ENCODE data around the gene NPW. TPM values are rescaled to one million over a fixed set of nuclear protein-coding genes. Genes with fewer than 3 reads are reported as not detected.

Gene NPW
- total and polyA plus RNA-seq, 2 of the 8 experiments (the other 6 are each of a cell fraction or from before 2014, with no cell fraction given): 4.0 to 10.3 TPM

DNA sequence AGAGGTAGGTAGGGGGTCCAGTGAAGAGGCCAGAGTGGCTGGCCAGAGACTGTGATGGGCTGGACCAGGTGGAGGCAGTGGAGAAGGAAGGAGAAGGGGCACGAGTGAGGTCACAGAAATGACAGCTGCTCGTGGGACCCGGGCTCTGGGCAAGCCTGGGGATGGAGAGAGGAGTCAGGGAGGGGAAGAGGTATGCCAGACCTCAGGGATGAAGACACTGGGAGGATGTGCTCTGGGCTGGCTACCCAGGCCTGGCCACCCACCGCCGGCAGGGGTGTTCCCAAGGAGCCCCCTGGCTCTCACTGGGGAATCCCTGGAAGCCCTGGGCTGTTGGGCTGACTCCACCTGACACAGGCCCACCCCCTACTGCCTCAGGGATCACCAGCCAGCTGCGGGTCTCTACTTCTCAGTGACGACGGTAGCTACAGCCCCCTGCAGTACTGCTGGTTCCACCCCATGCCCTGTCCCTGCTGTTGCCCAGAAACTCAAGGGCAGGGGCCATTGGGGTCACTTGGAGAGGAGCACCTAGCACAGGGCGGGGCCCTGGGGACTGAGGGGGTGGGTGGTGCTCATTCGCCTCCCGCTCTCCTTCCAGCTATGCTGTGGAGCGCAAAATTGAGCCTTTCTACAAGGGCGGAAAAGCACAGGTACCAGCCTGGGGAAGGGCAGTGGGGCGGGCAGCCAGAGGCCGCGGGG, 46.0 kb upstream of the NPW start:
- ChIA-PET POLR2A (ENCODE audit: partially characterized antibody) (interaction anchor here (1.1 to 28.2 kb wide), 5 partner anchors 9 to 31 kb away, joined by 3 to 736 read pairs (median 5); partner anchors contain the start of genes GFER, MSRB1, NDUFB10 and RNF151), CTCF (ENCODE audit: partially characterized antibody) (interaction anchor here (1.0 kb wide), 1 partner anchor 111 kb away, joined by 3 read pairs; no protein-coding TSS in a partner anchor)
- H3K23me2 ChIP-seq (ENCODE audit: low read depth, low read length): peaks cover 8% of the 10 kb centered on the region
- H3K9ac ChIP-seq (replicated peaks in 1 of 4; ENCODE audit: extremely low read depth in 1 of 4, low read depth in 3 of 4, low read length in 3 of 4): no peak overlapping the region
- no peak overlapping the region for H3K4ac ChIP-seq (replicated peaks; ENCODE audit: insufficient read length, low read depth, low read length)
- H2BK15ac ChIP-seq (ENCODE audit: low read length): no peak overlapping the region
- no peak overlapping the region for H4K91ac ChIP-seq (replicated peaks; ENCODE audit: insufficient read length, low read length)
- peaks cover 3 to 16% of the 10 kb centered on the region in 2 experiments; a peak in 2 of 4 replicates for H3K79me2 ChIP-seq (ENCODE audit: control insufficient read depth in 1 of 2, insufficient read depth in 2 of 2, low read length in 2 of 2)
- no peak for DNase-seq (ENCODE audit: low read depth in 1 of 2, low spot score in 2 of 2)
- H2AK5ac ChIP-seq (ENCODE audit: low read depth, low read length): no peak overlapping the region
- no peaks in the 10 kb centered on the region for H3K27me3 ChIP-seq (replicated peaks in 1 of 4; ENCODE audit: control insufficient read depth in 3 of 4, extremely low read depth in 1 of 4, insufficient read depth in 3 of 4, low read length in 3 of 4)
- H2BK12ac ChIP-seq (ENCODE audit: low read depth, low read length): no peak overlapping the region
- no peaks in the 10 kb centered on the region for H3K9me3 ChIP-seq (ENCODE audit: insufficient read depth in 2 of 2, low read depth in 1 of 2, low read length in 1 of 2)
- no peak for FAIRE-seq
- no peak overlapping the region for H3K23ac ChIP-seq (ENCODE audit: insufficient read length)
- no peak overlapping the region for H3K27ac ChIP-seq (ENCODE audit: low read depth, low read length)
- H2BK120ac ChIP-seq (replicated peaks; ENCODE audit: low read depth, low read length): no peak overlapping the region
- H3K14ac ChIP-seq (ENCODE audit: insufficient read length): no peak overlapping the region
- H3K56ac ChIP-seq (replicated peaks; ENCODE audit: insufficient read length, low read depth, low read length): no peak overlapping the region
- peaks cover 12% of the 10 kb centered on the region; the same call in 1 of the 2 replicates for H3K79me1 ChIP-seq (ENCODE audit: low read depth, low read length)
- H3K4me3 ChIP-seq (ENCODE audit: extremely low read depth in 1 of 4, insufficient read depth in 2 of 4, low read depth in 3 of 4, low read length in 4 of 4): no peak overlapping the region
- peak overlapping the region; percentile 35; the same call in 1 of the 2 replicates for H4K8ac ChIP-seq (ENCODE audit: extremely low read depth, insufficient read depth, low read length)
- no peak overlapping the region for H4K5ac ChIP-seq (ENCODE audit: insufficient read length, low read depth, low read length)
- H2BK20ac ChIP-seq (ENCODE audit: low read length): no peak overlapping the region
- H3K4me2 ChIP-seq (ENCODE audit: insufficient read depth in 1 of 2, low read depth in 2 of 2, low read length in 2 of 2): no peak overlapping the region; a peak in 1 of 4 replicates
- 79% methylated on average over 13 of the region's 16 CpGs; no CpG with 5 or more reads in 1 of the 2 experiments for WGBS, 2 experiments (ENCODE audit: extremely low coverage in 1 of 2, insufficient coverage in 1 of 2, insufficient read length in 1 of 2, insufficient replicate concordance in 2 of 2, low coverage in 1 of 2, low lambda C conversion rate in 2 of 2, missing lambda C conversion rate in 1 of 2)
- H2AFZ ChIP-seq (ENCODE audit: low read length): no peak overlapping the region
- H4K20me1 ChIP-seq (replicated peaks in 1 of 2; ENCODE audit: control insufficient read depth in 1 of 2, insufficient read depth in 2 of 2, low read length in 2 of 2): peaks cover 2 to 24% of the 10 kb centered on the region in 2 experiments
- H2BK5ac ChIP-seq (ENCODE audit: low read depth, low read length): no peak overlapping the region
- H3K18ac ChIP-seq (ENCODE audit: extremely low read depth, low read length): no peak overlapping the region
- no peak for TF ChIP-seq GTF2F1 (IDR thresholded peaks at IDR 0.05; ENCODE audit: borderline replicate concordance, low read depth, low read length)
- TF ChIP-seq CBX5 (IDR thresholded peaks at IDR 0.05; ENCODE audit: low read depth, low read length): no peak
- TF ChIP-seq SRF (IDR thresholded peaks at IDR 0.05; ENCODE audit: low read depth, low read length): no peak
- peaks cover 0 to 6% (median 5%) of the 10 kb centered on the region in 4 experiments; a peak in 5 of 7 replicates for H3K4me1 ChIP-seq (replicated peaks in 1 of 4; ENCODE audit: control insufficient read depth in 3 of 4, insufficient read depth in 4 of 4, low read length in 3 of 4)
- peaks cover 11 to 33% (median 22%) of the 10 kb centered on the region in 4 experiments; a peak in 7 of 8 replicates for H3K36me3 ChIP-seq (ENCODE audit: control insufficient read depth in 2 of 4, insufficient read depth in 4 of 4, low read length in 3 of 4)
